GM21528 (cell line): Measurements from ENCODE around the gene CACNA2D2.

Experiments
- ATAC-seq: cut with Tn5 transposase; IDR thresholded peaks from one replicate; pipeline ENCODE4 v1.9.1; 2021; ENCODE audit warnings: mild to moderate bottlenecking, moderate library complexity; ENCODE audit not compliant: unreplicated experiment, low FRiP score

The CACNA2D2 gene

GRCh38 chr3:50503504-50504342 is at the start of gene CACNA2D2:
Gene CACNA2D2 (minus strand): TSS chr3:50503634. CDS start chr3:50503423, 211 bp downstream.
- no peak for ATAC-seq

- ATAC-seq, result no peak
Measured at GRCh38 chr3:50552598-50552997, 49.2 kb upstream of the CACNA2D2 start.

GRCh38 chr3:50551681-50552435 is 48.4 kb upstream of the CACNA2D2 start:
- ATAC-seq, result no peak

GRCh38 chr3:50551054-50551659 is 47.7 kb upstream of the CACNA2D2 start:
- no peak for ATAC-seq

GRCh38 chr3:50550079-50550736 is 46.8 kb upstream of the CACNA2D2 start:
- ATAC-seq, result no peak

GRCh38 chr3:50549226-50549625 is 45.8 kb upstream of the CACNA2D2 start:
- no peak for ATAC-seq

GRCh38 chr3:50545781-50546180 is 42.3 kb upstream of the CACNA2D2 start:
- no peak for ATAC-seq

GRCh38 chr3:50542177-50543034 is 39.0 kb upstream of the CACNA2D2 start:
- no peak for ATAC-seq

GRCh38 chr3:50539356-50540286 is 36.2 kb upstream of the CACNA2D2 start:
- no peak for ATAC-seq

- ATAC-seq, result no peak
Measured at GRCh38 chr3:50537421-50538129, 34.1 kb upstream of the CACNA2D2 start.

GRCh38 chr3:50536471-50537180 is 33.2 kb upstream of the CACNA2D2 start:
- no peak for ATAC-seq

GRCh38 chr3:50534681-50535330 is 31.4 kb upstream of the CACNA2D2 start:
- ATAC-seq, result no peak

- ATAC-seq, result no peak
Measured at GRCh38 chr3:50533807-50534461, 30.5 kb upstream of the CACNA2D2 start.

- no peak for ATAC-seq
Measured at GRCh38 chr3:50533316-50533715, 29.9 kb upstream of the CACNA2D2 start.

GRCh38 chr3:50532062-50532705 is 28.8 kb upstream of the CACNA2D2 start:
- ATAC-seq, result no peak

GRCh38 chr3:50531201-50531600 is 27.8 kb upstream of the CACNA2D2 start:
- ATAC-seq, result no peak
